Uterus (tissue), 4 donors: Measurements from ENCODE around the gene MACROH2A2. TPM values are rescaled to one million over a fixed set of nuclear protein-coding genes. Genes with fewer than 3 reads are reported as not detected.
"Not testable (repeated sequence)": the region's sequence is repeated elsewhere in the genome, so short reads cannot be mapped to it uniquely, and the experiment has no call there.

Source experiments
- DNase-seq, 2 donors: peaks; one replicate each; pipeline ENCODE4 v3.0.0-alpha.2; 2019 to 2020
- H3K27ac ChIP-seq, 2 donors: fragments of 200-600 bp; sonication (generic); 1 replicate in 1 of 2; 2 replicates in 1 of 2; pipeline ENCODE4 v1.5.1; 2016 to 2018
- H3K27me3 ChIP-seq, 2 donors: fragments of 200-600 bp; sonication (generic); one replicate each; pipeline ENCODE4 v1.5.1; 2018 to 2019; ENCODE audit warnings: control low read depth in 1 of 2
- H3K36me3 ChIP-seq, 2 donors: fragments of 200-600 bp; sonication (generic); one replicate each; pipeline ENCODE4 v1.5.1; 2019; ENCODE audit warnings: control low read depth in 1 of 2
- H3K4me1 ChIP-seq, 2 donors: fragments of 200-600 bp; sonication (generic); one replicate each; pipeline ENCODE4 v1.5.1; 2018 to 2019; ENCODE audit warnings: control low read depth in 1 of 2
- H3K4me3 ChIP-seq, 2 donors: fragments of 200-600 bp; sonication (generic); 1 replicate in 1 of 2; 2 replicates in 1 of 2; pipeline ENCODE4 v1.5.1; 2018 to 2019; ENCODE audit warnings: mild to moderate bottlenecking in 1 of 2
- H3K9me3 ChIP-seq, 2 donors: fragments of 200-600 bp; sonication (generic); one replicate each; pipeline ENCODE4 v1.5.1; 2019; ENCODE audit warnings: control low read depth in 1 of 2
- CTCF ChIP-seq, 4 experiments: fragments of 200-600 bp in 2 of 4; fragments of 450-650 bp in 2 of 4; sonication (generic) in 2 of 4; IDR thresholded peaks; one replicate each; pipeline ENCODE4 v1.5.1; 2016 to 2019; ENCODE audit warnings: antibody characterized with exemption in 4 of 4, mild to moderate bottlenecking in 2 of 4, moderate library complexity in 1 of 4
- POLR2A ChIP-seq, 2 donors: fragments of 450-650 bp; IDR thresholded peaks; one replicate each; pipeline ENCODE4 v1.6.1; 2016; ENCODE audit warnings: antibody characterized with exemption in 2 of 2, mild to moderate bottlenecking in 1 of 2, moderate library complexity in 1 of 2
- intact Hi-C: fragments of 100-400 bp; cut with DNase I; formaldehyde crosslinking; loops from one replicate; pipeline ENCODE4 v1.15.1; 2023; ENCODE audit warnings: low total_unique reads
- total RNA-seq, 4 donors: library from RNA; depleted of rRNA in 3 of 4; stranded (reverse); fragments of >200 nt in 3 of 4; gene quantifications; one replicate each; pipeline versions ENCODE4 v1.1.0 to v1.2.4, GENCODE V29; 2014 to 2023
- donor health status: DM: yes; HTN: yes; CAD: no.

The MACROH2A2 gene
- total RNA-seq, 4 donors from 2014 or later, result 1.8 to 35.0 (median 9.4) TPM

DNA sequence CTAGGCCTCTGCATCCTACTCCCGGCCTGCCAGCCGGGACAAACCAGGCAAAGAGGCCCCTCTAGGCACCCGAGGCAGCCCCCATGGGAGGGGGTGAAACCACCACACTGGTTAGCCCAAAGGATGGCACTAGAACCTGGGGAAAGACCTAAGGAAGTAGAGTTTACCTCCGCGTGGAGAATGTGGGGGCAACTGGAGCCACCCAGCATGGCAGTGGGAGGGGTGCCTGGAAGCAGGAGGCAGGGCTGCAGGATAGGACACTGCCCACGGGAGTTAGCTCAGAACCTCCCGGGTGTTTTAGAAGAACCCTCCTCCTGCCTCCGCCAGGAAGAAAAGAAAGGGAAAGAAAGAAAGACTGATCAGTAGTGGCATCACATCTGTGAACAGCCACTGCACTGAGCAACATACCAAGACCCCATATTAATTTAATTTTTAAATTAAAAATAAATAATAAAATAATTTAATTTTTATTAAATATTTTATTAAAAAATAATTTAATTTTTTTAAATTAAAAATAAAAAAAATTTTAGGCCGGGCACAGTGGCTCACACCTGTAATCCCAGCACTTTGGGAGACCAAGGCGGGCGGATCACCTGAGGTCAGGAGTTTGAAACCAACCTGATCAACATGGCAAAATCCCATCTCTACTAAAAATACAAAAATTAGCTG, 68.8 kb downstream of the MACROH2A2 start:
- no peaks in the 10 kb centered on the region for H3K9me3 ChIP-seq
- no peak for DNase-seq
- H3K36me3 ChIP-seq, result no peaks in the 10 kb centered on the region
- no peak overlapping the region for H3K27ac ChIP-seq
- no peaks in the 10 kb centered on the region for H3K27me3 ChIP-seq
- intact Hi-C loops, result no loop called here
- no peak overlapping the region for H3K4me3 ChIP-seq
- TF ChIP-seq POLR2A (IDR thresholded peaks at IDR 0.05) (no peak), CTCF (IDR thresholded peaks at IDR 0.05) (no peak)
- H3K4me1 ChIP-seq, result no peaks in the 10 kb centered on the region

- H3K27me3 ChIP-seq, result no peaks in the 10 kb centered on the region
- DNase-seq, result no peak
- no peak overlapping the region for H3K4me3 ChIP-seq
- H3K27ac ChIP-seq, result no peak overlapping the region
- TF ChIP-seq POLR2A (IDR thresholded peaks at IDR 0.05) (no peak), CTCF (IDR thresholded peaks at IDR 0.05) (no peak)
- no peaks in the 10 kb centered on the region for H3K9me3 ChIP-seq
- no peaks in the 10 kb centered on the region for H3K36me3 ChIP-seq
- H3K4me1 ChIP-seq, result no peaks in the 10 kb centered on the region
- intact Hi-C loops, result no loop called here
These were observed 70.1 kb downstream of the MACROH2A2 start for GRCh38 chr10:70122742-70123141.

- H3K27ac ChIP-seq, H3K27me3 ChIP-seq, H3K4me1 ChIP-seq, intact Hi-C loops, H3K36me3 ChIP-seq, H3K4me3 ChIP-seq, H3K9me3 ChIP-seq, DNase-seq: not testable (repeated sequence)
These were observed 70.5 kb downstream of the MACROH2A2 start for GRCh38 chr10:70123166-70123565.

- DNase-seq, result no peak
- Histone ChIP-seq H3K9me3 (no peaks in the 10 kb centered on the region), H3K36me3 (no peaks in the 10 kb centered on the region), H3K4me1 (no peaks in the 10 kb centered on the region), H3K27me3 (no peaks in the 10 kb centered on the region), H3K4me3 (no peak overlapping the region), H3K27ac (no peak overlapping the region)
- no peak for TF ChIP-seq POLR2A (IDR thresholded peaks at IDR 0.05)
- no peak for TF ChIP-seq CTCF (IDR thresholded peaks at IDR 0.05)
- intact Hi-C loops, result no loop called here
These were observed 71.2 kb downstream of the MACROH2A2 start for GRCh38 chr10:70123817-70124216.

GRCh38 chr10:70124415-70124814, 71.8 kb downstream of the MACROH2A2 start:
- Histone ChIP-seq H3K27me3 (no peaks in the 10 kb centered on the region), H3K4me1 (no peaks in the 10 kb centered on the region), H3K27ac (no peak overlapping the region), H3K9me3 (no peaks in the 10 kb centered on the region), H3K36me3 (no peaks in the 10 kb centered on the region), H3K4me3 (no peak overlapping the region)
- intact Hi-C loops, result no loop called here
- DNase-seq, result no peak
- TF ChIP-seq POLR2A (IDR thresholded peaks at IDR 0.05), result no peak
- no peak for TF ChIP-seq CTCF (IDR thresholded peaks at IDR 0.05)

GRCh38 chr10:70124918-70125317, 72.3 kb downstream of the MACROH2A2 start:
- no peak overlapping the region for H3K4me3 ChIP-seq
- DNase-seq, result no peak
- no peaks in the 10 kb centered on the region for H3K27me3 ChIP-seq
- intact Hi-C loops, result no loop called here
- H3K9me3 ChIP-seq, result no peaks in the 10 kb centered on the region
- no peak for TF ChIP-seq CTCF (IDR thresholded peaks at IDR 0.05)
- no peak for TF ChIP-seq POLR2A (IDR thresholded peaks at IDR 0.05)
- H3K36me3 ChIP-seq, result no peaks in the 10 kb centered on the region
- H3K27ac ChIP-seq, result no peak overlapping the region
- no peaks in the 10 kb centered on the region for H3K4me1 ChIP-seq
